GM23248 (cell line): ENCODE results near the gene ATP5F1C. TPM values are rescaled to one million over a fixed set of nuclear protein-coding genes. Genes with fewer than 3 reads are reported as not detected.

Experiments
- DNase-seq: peaks from one replicate; pipeline ENCODE4 v3.0.0-alpha.2; 2015
- H2AFZ ChIP-seq: fragments of 200-600 bp; sonication (generic); 2 replicates; pipeline ENCODE4 v1.6.1; 2016; ENCODE audit warnings: antibody characterized with exemption
- H3F3A ChIP-seq: fragments of 200-600 bp; sonication (generic); 2 replicates; pipeline ENCODE4 v1.6.1; 2016; ENCODE audit warnings: mild to moderate bottlenecking, antibody characterized with exemption, mixed run types; ENCODE audit not compliant: insufficient read depth
- H3K27ac ChIP-seq: fragments of 200-600 bp; sonication (generic); 2 replicates; pipeline ENCODE4 v1.5.1; 2016; ENCODE audit warnings: mild to moderate bottlenecking
- H3K27me3 ChIP-seq: fragments of 200-600 bp; sonication (generic); replicated peaks from 2 replicates; pipeline ENCODE4 v1.6.1; 2016; ENCODE audit warnings: mild to moderate bottlenecking; ENCODE audit not compliant: insufficient read depth
- H3K36me3 ChIP-seq: fragments of 200-600 bp; sonication (generic); 2 replicates; pipeline ENCODE4 v1.6.1; 2016; ENCODE audit warnings: low read depth, mild to moderate bottlenecking
- H3K4me1 ChIP-seq: fragments of 200-600 bp; sonication (generic); 2 replicates; pipeline ENCODE4 v1.6.1; 2016; ENCODE audit warnings: mild to moderate bottlenecking; ENCODE audit not compliant: insufficient read depth
- H3K4me2 ChIP-seq: fragments of 200-600 bp; sonication (generic); one replicate; pipeline ENCODE4 v1.6.1; 2016; ENCODE audit warnings: mild to moderate bottlenecking; ENCODE audit not compliant: unreplicated experiment
- H3K4me3 ChIP-seq: fragments of 200-600 bp; sonication (generic); 2 replicates; pipeline ENCODE4 v1.5.1; 2016; ENCODE audit warnings: mild to moderate bottlenecking
- H3K79me2 ChIP-seq: fragments of 200-600 bp; sonication (generic); 2 replicates; pipeline ENCODE4 v1.6.1; 2016; ENCODE audit warnings: mild to moderate bottlenecking; ENCODE audit not compliant: insufficient read depth
- H3K9ac ChIP-seq: fragments of 200-600 bp; sonication (generic); 2 replicates; pipeline ENCODE4 v1.6.1; 2016; ENCODE audit warnings: mild to moderate bottlenecking
- H3K9me2 ChIP-seq: fragments of 200-600 bp; sonication (generic); 2 replicates; pipeline ENCODE4 v1.6.1; 2016; ENCODE audit warnings: mixed run types, mild to moderate bottlenecking, moderate library complexity; ENCODE audit not compliant: insufficient read depth
- H3K9me3 ChIP-seq: fragments of 200-600 bp; sonication (generic); one replicate; pipeline ENCODE4 v1.6.1; 2017; ENCODE audit warnings: low read depth
- H4K20me1 ChIP-seq: fragments of 200-600 bp; sonication (generic); 2 replicates; pipeline ENCODE4 v1.6.0; 2016; ENCODE audit not compliant: insufficient read depth
- EZH2 ChIP-seq: fragments of 200-600 bp; sonication (generic); IDR thresholded peaks from 2 replicates; pipeline ENCODE4 v1.6.1; 2018; ENCODE audit warnings: antibody characterized with exemption, mild to moderate bottlenecking; ENCODE audit not compliant: insufficient read depth, poor library complexity, severe bottlenecking
- EZH2phosphoT487 ChIP-seq: fragments of 200-600 bp; sonication (generic); IDR thresholded peaks from 2 replicates; pipeline ENCODE4 v1.6.1; 2018; ENCODE audit warnings: antibody characterized with exemption, moderate library complexity, mild to moderate bottlenecking, low read depth; ENCODE audit not compliant: insufficient read depth
- WGBS, 2 experiments: methylation state at CpG; one replicate each; pipeline ENCODE4 v1.1.6; 2015 to 2017; ENCODE audit warnings: low lambda C conversion rate in 2 of 2, low coverage in 1 of 2; ENCODE audit errors: missing lambda C conversion rate in 2 of 2; 5-methylcytosine and 5-hydroxymethylcytosine counted together
- in situ Hi-C: fragments of 300-500 bp; cut with MboI; formaldehyde crosslinking; loops from 2 replicates; pipeline ENCODE4 v1.15.0; 2020
- polyA plus RNA-seq: library from polyadenylated mRNA; unstranded; fragments of >200 nt; fragmentation: Nextera tagmentation; extraction: Ambion mirVana; gene quantifications from 2 replicates; pipeline ENCODE4 v1.2.1, GENCODE V29; 2016
- total RNA-seq: library from RNA; depleted of rRNA; stranded (reverse); fragments of >200 nt; shearing (Covaris generic); gene quantifications from 2 replicates; pipeline ENCODE4 v1.2.3, GENCODE V29; 2014

The ATP5F1C gene
- total and polyA plus RNA-seq, 2 experiments from 2014 or later = 229 to 304 TPM

GRCh38 chr10:7763929-7764328 is 24.0 kb upstream of the ATP5F1C start:
- no peaks in the 10 kb centered on the region for H3K9me2 ChIP-seq
- in situ Hi-C loops = no loop called here
- no peaks in the 10 kb centered on the region for H4K20me1 ChIP-seq
- peaks cover 69% of the 10 kb centered on the region for H3K36me3 ChIP-seq
- DNase-seq = no peak
- TF ChIP-seq EZH2 (no peak), EZH2phosphoT487 (no peak)
- no peak overlapping the region for H2AFZ ChIP-seq
- no peak overlapping the region for H3K9ac ChIP-seq
- H3K4me1 ChIP-seq = no peaks in the 10 kb centered on the region
- H3K9me3 ChIP-seq = no peaks in the 10 kb centered on the region
- H3K27ac ChIP-seq = no peak overlapping the region
- H3F3A ChIP-seq = no peaks in the 10 kb centered on the region
- WGBS, 2 experiments = 95 to 96% methylated on average over 5 of the region's 5 CpGs
- no peak overlapping the region for H3K4me3 ChIP-seq
- H3K27me3 ChIP-seq = no peaks in the 10 kb centered on the region
- no peak overlapping the region for H3K4me2 ChIP-seq
- H3K79me2 ChIP-seq = no peaks in the 10 kb centered on the region

- in situ Hi-C loops = no loop called here
- no peak overlapping the region for H2AFZ ChIP-seq
- H3K27me3 ChIP-seq = no peaks in the 10 kb centered on the region
- no peaks in the 10 kb centered on the region for H3K9me3 ChIP-seq
- H3K4me1 ChIP-seq = no peaks in the 10 kb centered on the region
- H3K4me3 ChIP-seq = no peak overlapping the region
- H3K27ac ChIP-seq = no peak overlapping the region
- no peaks in the 10 kb centered on the region for H3K79me2 ChIP-seq
- 82% methylated on average over 3 of the region's 3 CpGs for WGBS, 2 experiments
- no peak for DNase-seq
- no peaks in the 10 kb centered on the region for H3K9me2 ChIP-seq
- H3K4me2 ChIP-seq = no peak overlapping the region
- H3K9ac ChIP-seq = no peak overlapping the region
- TF ChIP-seq EZH2phosphoT487 = no peak
- no peak for TF ChIP-seq EZH2
- H3K36me3 ChIP-seq = peaks cover 53% of the 10 kb centered on the region
- H4K20me1 ChIP-seq = no peaks in the 10 kb centered on the region
- H3F3A ChIP-seq = no peaks in the 10 kb centered on the region
Measured at GRCh38 chr10:7766241-7766640, 21.7 kb upstream of the ATP5F1C start.

DNA sequence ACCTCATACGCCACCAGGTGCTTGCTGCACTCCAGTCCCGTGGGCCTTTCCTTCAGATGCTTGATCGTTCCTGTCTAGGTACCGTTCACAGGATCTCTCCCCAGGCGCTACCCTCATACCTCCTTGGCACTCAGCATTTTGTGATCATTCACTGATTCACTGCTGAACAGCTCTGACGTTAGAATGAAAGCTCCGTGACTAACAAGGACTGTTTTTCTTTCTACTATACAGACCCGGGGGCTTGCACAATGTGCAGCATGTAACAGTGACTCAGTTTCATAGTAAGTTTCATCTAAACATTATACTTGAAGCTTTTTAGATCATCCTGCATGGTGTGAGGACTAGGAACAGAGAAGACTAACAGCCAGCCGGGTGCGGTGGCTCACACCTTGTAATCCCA is 20.8 kb upstream of the ATP5F1C start:
- H3K4me3 ChIP-seq = no peak overlapping the region
- in situ Hi-C loops = no loop called here
- peak; percentile 74 for DNase-seq
- no peak for TF ChIP-seq EZH2phosphoT487
- H3K27me3 ChIP-seq = no peaks in the 10 kb centered on the region
- H3K79me2 ChIP-seq = no peaks in the 10 kb centered on the region
- H3F3A ChIP-seq = no peaks in the 10 kb centered on the region
- H2AFZ ChIP-seq = no peak overlapping the region
- H3K9me2 ChIP-seq = no peaks in the 10 kb centered on the region
- no peaks in the 10 kb centered on the region for H4K20me1 ChIP-seq
- H3K4me1 ChIP-seq = no peaks in the 10 kb centered on the region
- no peak overlapping the region for H3K27ac ChIP-seq
- peaks cover 46% of the 10 kb centered on the region for H3K36me3 ChIP-seq
- no peaks in the 10 kb centered on the region for H3K9me3 ChIP-seq
- H3K9ac ChIP-seq = no peak overlapping the region
- no peak overlapping the region for H3K4me2 ChIP-seq
- 78 to 87% methylated on average over 10 of the region's 10 CpGs for WGBS, 2 experiments

DNA sequence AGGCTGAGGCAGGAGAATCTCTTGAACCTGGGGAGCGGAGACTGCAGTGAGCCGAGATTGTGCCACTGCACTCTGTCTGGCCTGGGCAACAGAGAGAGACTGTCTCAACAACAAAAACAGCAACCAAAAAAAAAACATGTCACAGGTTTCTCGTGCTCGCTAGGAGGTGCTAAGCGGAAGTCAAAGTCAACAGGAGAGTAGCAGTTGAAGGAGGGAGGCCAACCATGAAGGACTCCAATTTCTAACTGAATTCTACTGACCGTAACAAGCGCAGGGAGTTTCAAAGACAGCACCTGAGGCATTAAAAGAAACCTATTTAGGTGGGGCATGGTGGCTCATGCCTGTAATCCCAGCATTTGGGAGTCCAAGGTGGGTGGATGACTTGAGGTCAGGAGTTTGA is 19.6 kb upstream of the ATP5F1C start:
- Histone ChIP-seq H3K36me3 (peaks cover 42% of the 10 kb centered on the region), H3K27ac (no peak overlapping the region), H4K20me1 (no peaks in the 10 kb centered on the region), H3K9me3 (no peaks in the 10 kb centered on the region), H3K79me2 (no peaks in the 10 kb centered on the region), H3F3A (no peaks in the 10 kb centered on the region), H3K27me3 (no peaks in the 10 kb centered on the region), H3K9me2 (no peaks in the 10 kb centered on the region), H3K4me2 (no peak overlapping the region), H3K4me3 (no peak overlapping the region), H3K4me1 (no peaks in the 10 kb centered on the region), H3K9ac (no peak overlapping the region), H2AFZ (no peak overlapping the region)
- 94 to 97% methylated on average over 7 of the region's 7 CpGs for whole genome bisulfite sequencing, 2 experiments
- in situ Hi-C loops = no loop called here
- TF ChIP-seq EZH2 (no peak), EZH2phosphoT487 (no peak)
- no peak for DNase-seq
